Measurements from ENCODE around the gene CADM1. TPM values are rescaled to one million over a fixed set of nuclear protein-coding genes. Genes with fewer than 3 reads are reported as not detected.

CADM1 gene
- polyA plus RNA-seq, 1 experiment: 31.8 TPM

DNA sequence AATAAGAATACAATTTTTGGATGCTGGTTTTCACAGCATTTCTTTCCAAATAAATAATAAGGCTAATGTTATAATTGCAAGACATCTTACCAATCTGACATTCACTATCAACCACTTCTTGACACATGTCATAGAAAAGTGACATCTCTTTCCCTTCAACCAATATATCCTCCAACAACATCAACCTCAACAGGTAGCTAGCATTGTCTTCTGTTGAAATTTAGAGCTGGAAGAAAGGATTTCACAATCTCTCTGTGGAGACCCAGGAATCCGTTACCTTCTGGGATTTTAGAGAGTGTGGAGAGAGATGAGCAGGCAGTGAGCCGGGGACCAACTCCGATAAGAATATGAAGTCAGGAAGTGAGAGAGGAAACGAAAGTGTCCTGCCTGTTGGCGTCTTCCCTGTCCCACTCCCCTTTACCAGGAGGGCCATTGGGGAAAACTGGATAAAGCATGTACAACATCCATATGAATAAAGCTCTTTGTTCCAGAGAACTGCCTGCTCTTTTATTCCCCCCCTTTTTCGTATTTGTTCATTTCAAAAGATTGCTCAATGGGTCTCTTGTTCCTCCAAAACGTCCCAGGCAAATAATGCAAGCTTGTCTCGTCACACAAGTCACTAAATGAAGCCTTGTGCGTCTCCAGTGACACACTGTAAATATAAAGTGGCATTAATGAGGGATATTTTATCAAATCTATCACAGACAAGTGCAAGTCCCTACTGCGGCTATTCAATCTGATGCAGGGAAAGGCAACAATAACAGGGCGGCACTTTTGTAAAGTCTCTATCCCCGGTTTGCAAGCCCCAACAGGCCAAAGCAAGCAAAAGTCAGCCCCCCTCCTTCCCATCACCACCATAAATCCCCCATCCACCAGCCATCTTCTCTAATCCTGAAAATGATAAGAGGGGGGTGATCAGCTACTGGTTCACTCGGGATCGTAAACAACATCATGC is 3.4 kb downstream of the CADM1 start:
- TF ChIP-seq, protein P1, sequence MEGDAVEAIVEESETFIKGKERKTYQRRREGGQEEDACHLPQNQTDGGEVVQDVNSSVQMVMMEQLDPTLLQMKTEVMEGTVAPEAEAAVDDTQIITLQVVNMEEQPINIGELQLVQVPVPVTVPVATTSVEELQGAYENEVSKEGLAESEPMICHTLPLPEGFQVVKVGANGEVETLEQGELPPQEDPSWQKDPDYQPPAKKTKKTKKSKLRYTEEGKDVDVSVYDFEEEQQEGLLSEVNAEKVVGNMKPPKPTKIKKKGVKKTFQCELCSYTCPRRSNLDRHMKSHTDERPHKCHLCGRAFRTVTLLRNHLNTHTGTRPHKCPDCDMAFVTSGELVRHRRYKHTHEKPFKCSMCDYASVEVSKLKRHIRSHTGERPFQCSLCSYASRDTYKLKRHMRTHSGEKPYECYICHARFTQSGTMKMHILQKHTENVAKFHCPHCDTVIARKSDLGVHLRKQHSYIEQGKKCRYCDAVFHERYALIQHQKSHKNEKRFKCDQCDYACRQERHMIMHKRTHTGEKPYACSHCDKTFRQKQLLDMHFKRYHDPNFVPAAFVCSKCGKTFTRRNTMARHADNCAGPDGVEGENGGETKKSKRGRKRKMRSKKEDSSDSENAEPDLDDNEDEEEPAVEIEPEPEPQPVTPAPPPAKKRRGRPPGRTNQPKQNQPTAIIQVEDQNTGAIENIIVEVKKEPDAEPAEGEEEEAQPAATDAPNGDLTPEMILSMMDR (IDR thresholded peaks at IDR 0.05; ENCODE audit: insufficient read depth, low read depth, low read length): no peak
- ChIA-PET POLR2A (no interaction called here), CTCF (interaction anchor here (0.7 to 1.7 kb wide), 4 partner anchors 12 to 715 kb away, joined by 3 to 5 read pairs (median 3); no protein-coding TSS in a partner anchor)
- H3K27me3 ChIP-seq (ENCODE audit: control insufficient read depth, insufficient read depth, low read length): peaks cover 15% of the 10 kb centered on the region; the same call in 1 of the 2 replicates
- H3K36me3 ChIP-seq (ENCODE audit: control insufficient read depth, insufficient read depth, low read length): no peaks in the 10 kb centered on the region
- no peak overlapping the region for H3K4me3 ChIP-seq (ENCODE audit: low read depth, low read length)
- DNase-seq (ENCODE audit: low read depth): no peak

DNA sequence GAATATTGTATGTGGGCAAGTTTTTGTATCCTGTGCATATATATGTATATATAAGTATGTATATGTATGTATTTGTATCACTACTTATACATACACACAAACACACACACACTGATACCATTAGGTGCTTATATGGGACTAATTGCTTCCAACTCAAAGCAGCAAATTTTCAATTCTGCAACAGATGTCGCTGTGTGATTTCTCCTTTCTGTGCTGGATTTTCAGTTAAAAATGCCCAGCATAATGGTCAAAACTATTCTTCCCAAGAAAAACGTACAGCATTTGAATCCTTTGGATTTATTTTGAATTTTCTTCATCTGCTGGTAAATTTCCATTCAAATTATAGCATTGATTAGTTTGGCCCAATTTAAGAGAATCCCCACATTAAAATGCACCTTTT is 4.3 kb downstream of the CADM1 start:
- no peak for DNase-seq (ENCODE audit: low read depth)
- no peaks in the 10 kb centered on the region for H3K36me3 ChIP-seq (ENCODE audit: control insufficient read depth, insufficient read depth, low read length)
- ChIA-PET POLR2A (no interaction called here), CTCF (interaction anchor here (0.9 kb wide), 1 partner anchor 330 kb away, joined by 3 read pairs; no protein-coding TSS in a partner anchor)
- peaks cover 11% of the 10 kb centered on the region; the same call in 1 of the 2 replicates for H3K27me3 ChIP-seq (ENCODE audit: control insufficient read depth, insufficient read depth, low read length)
- H3K4me3 ChIP-seq (ENCODE audit: low read depth, low read length): no peak overlapping the region
- TF ChIP-seq, protein P1 (IDR thresholded peaks at IDR 0.05; ENCODE audit: insufficient read depth, low read depth, low read length): 0 out of 2 replicates have a peak, but pooled peaks have one; percentile 3

DNA sequence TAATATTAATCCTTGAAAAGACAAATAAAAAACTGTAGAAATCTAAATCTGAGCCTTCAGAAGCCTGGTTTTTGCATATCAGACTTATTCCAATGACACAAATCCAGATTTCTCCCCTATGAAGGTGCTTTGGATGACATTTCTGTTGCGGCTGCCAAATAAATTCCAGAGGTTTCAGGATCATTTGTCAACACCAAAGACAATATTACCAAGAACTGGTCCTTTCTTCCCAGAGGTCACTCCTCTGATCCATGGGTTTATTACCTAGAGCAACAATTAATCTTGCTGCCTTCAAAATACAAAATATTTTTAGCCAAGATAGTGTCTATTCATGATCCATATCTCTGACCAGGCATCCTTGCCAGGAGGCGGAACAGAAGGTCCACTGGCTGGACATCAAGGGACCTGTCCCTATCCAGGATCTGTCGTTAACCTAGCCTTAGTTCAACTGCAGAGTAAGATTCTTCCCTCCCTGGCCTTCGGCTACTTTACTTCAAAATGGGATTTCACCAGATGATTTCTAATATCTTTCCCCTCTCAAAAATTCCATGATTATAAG is 4.9 kb downstream of the CADM1 start:
- Histone ChIP-seq H3K36me3 (ENCODE audit: control insufficient read depth, insufficient read depth, low read length) (no peaks in the 10 kb centered on the region), H3K4me3 (ENCODE audit: low read depth, low read length) (no peak overlapping the region), H3K27me3 (ENCODE audit: control insufficient read depth, insufficient read depth, low read length) (peaks cover 11% of the 10 kb centered on the region; the same call in 1 of the 2 replicates)
- POLR2A ChIA-PET: interaction anchor here (0.7 kb wide), 1 partner anchor 232 kb away, joined by 3 read pairs; no protein-coding TSS in a partner anchor
- TF ChIP-seq, protein P1 (IDR thresholded peaks at IDR 0.05; ENCODE audit: insufficient read depth, low read depth, low read length): no peak
- CTCF ChIA-PET: interaction anchor here (0.6 to 0.9 kb wide), 2 partner anchors 329 to 395 kb away, joined by 3 read pairs; no protein-coding TSS in a partner anchor
- no peak for DNase-seq (ENCODE audit: low read depth)

DNA sequence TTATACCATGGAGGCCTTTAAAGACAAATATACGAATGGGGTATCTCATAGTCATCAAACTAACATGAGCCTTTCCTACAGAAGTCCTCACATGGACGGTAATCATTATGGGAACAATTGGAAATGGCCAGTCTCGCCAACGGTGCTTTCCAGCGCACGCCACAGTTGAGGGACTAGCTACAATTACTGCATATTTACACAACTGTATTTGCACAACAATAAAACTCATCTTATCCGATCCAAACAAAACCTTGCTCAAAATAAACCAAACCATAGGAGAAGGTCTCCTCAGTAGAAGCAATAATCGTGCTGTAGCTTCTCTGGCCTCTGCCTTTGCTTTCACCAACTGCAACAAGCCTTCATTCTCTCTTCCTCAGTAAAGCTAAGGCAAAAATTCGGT is 5.9 kb downstream of the CADM1 start:
- H3K27me3 ChIP-seq (ENCODE audit: control insufficient read depth, insufficient read depth, low read length): peaks cover 11% of the 10 kb centered on the region; the same call in 1 of the 2 replicates
- DNase-seq (ENCODE audit: low read depth): no peak
- H3K36me3 ChIP-seq (ENCODE audit: control insufficient read depth, insufficient read depth, low read length): no peaks in the 10 kb centered on the region
- POLR2A ChIA-PET: no interaction called here
- TF ChIP-seq, protein P1 (IDR thresholded peaks at IDR 0.05; ENCODE audit: insufficient read depth, low read depth, low read length): no peak
- H3K4me3 ChIP-seq (ENCODE audit: low read depth, low read length): no peak overlapping the region
- CTCF ChIA-PET: no interaction called here

DNA sequence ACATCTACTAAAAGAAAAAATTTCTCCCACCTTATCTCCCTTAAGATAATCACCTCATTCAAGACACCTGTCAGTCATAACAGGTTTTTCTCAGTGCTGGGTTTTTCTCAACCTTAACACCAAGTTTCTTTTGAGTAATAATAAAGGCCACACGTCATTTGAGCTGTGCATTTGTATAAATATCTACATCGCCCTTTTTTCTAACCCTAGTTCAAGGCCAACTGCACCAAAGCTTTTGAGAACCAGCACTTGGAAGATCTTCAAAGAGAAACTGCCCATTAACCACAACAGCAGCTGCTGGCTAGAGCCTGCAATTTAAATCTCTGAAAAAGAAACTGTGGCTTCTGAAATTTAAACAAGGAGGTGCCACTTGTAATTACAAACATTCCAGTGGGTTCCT is 6.9 kb downstream of the CADM1 start:
- no peak overlapping the region for H3K4me3 ChIP-seq (ENCODE audit: low read depth, low read length)
- H3K36me3 ChIP-seq (ENCODE audit: control insufficient read depth, insufficient read depth, low read length): no peaks in the 10 kb centered on the region
- TF ChIP-seq, protein P1 (IDR thresholded peaks at IDR 0.05; ENCODE audit: insufficient read depth, low read depth, low read length): no peak
- no peak for DNase-seq (ENCODE audit: low read depth)
- ChIA-PET CTCF (no interaction called here), POLR2A (no interaction called here)
- peaks cover 9% of the 10 kb centered on the region; the same call in 1 of the 2 replicates for H3K27me3 ChIP-seq (ENCODE audit: control insufficient read depth, insufficient read depth, low read length)

Measured in BJ (cell line).